ENCODE data around the gene POLE4.

POLE4 gene

DNA sequence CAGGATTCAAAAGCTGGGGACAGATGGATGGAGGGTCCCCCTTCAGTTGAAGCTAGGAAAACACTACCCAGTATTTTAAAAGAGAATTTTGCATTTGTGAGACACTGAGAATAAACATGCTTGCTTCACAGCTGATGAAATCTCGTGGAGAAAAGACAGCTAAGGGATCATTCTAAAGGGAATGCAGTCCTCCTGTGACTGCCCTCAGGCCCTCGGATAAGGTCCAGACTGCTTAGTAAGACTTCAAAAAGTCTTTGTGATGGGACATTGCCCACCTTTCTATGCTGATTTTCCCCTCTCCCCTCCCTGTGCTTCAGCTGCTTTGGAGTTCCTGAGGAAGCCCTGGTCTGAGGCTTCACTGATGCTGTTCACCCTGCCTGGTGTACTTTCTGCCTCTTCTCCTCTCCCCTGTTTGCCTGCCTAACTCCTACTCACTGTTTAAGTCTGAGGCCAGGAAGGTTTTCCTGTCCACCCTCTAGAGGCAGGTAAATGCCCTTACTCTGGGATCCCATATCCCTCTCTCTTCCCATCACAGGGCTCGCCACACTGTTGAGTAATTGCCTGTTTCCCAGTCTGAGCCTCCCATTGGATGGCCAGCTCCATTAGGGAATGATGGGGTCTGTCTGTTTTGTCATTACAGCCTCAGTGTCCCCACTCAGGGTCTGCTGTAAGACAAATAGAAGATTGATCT, 26.6 kb downstream of the POLE4 start:
- no peak overlapping the region for H3K4me3 ChIP-seq (ENCODE audit: low read depth, low read length)
- no peak for DNase-seq (ENCODE audit: low read depth)
- TF ChIP-seq CTCF (IDR thresholded peaks at IDR 0.05; ENCODE audit: low read depth, low read length, missing control alignments): no peak

DNA sequence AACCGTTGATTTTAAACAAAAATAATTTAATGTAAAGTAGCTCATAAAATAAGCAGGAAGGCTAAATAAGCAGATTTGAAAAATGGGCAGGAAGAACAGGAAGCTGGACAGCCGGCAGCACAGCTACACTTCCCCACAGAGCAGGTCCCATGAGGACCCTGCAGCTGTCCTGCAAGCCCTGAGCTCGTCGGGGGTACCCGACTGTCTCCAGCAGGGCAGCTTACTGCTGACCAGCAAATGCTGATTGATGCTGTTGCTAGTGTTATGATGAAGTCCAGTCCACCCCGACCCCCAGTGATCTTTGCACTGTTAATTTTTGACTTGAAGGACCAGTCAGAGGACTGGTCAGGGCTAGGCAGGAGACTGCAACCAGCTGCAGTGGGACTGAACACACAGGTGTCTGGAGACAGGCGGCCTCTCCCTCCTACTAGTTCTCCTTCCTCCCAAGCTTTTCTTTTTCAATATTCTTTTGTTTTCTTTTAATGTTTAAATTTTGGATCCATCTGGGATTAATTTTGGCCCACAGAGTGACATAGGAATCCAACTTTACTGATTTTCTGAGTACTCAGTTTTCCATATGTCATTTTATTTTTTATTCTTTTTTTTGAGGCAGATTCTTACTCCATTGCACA, 27.7 kb downstream of the POLE4 start:
- no peak for TF ChIP-seq CTCF (IDR thresholded peaks at IDR 0.05; ENCODE audit: low read depth, low read length, missing control alignments)
- no peak overlapping the region for H3K4me3 ChIP-seq (ENCODE audit: low read depth, low read length)
- DNase-seq (ENCODE audit: low read depth): no peak

GRCh38 chr2:74991977-74992376, 33.5 kb downstream of the POLE4 start:
- no peak for DNase-seq (ENCODE audit: low read depth)
- TF ChIP-seq CTCF (IDR thresholded peaks at IDR 0.05; ENCODE audit: low read depth, low read length, missing control alignments): no peak
- H3K4me3 ChIP-seq (ENCODE audit: low read depth, low read length): no peak overlapping the region

- no peak for DNase-seq (ENCODE audit: low read depth)
- no peak overlapping the region for H3K4me3 ChIP-seq (ENCODE audit: low read depth, low read length)
- TF ChIP-seq CTCF (IDR thresholded peaks at IDR 0.05; ENCODE audit: low read depth, low read length, missing control alignments): no peak
Measured at GRCh38 chr2:74999468-74999867, 41.0 kb downstream of the POLE4 start.

- DNase-seq (ENCODE audit: low read depth): no peak
- H3K4me3 ChIP-seq (ENCODE audit: low read depth, low read length): no peak overlapping the region
- TF ChIP-seq CTCF (IDR thresholded peaks at IDR 0.05; ENCODE audit: low read depth, low read length, missing control alignments): no peak
Measured at GRCh38 chr2:75002007-75002406, 43.6 kb downstream of the POLE4 start.

GRCh38 chr2:75003276-75003675, 44.8 kb downstream of the POLE4 start:
- H3K4me3 ChIP-seq (ENCODE audit: low read depth, low read length): no peak overlapping the region
- no peak for DNase-seq (ENCODE audit: low read depth)
- no peak for TF ChIP-seq CTCF (IDR thresholded peaks at IDR 0.05; ENCODE audit: low read depth, low read length, missing control alignments)

DNA sequence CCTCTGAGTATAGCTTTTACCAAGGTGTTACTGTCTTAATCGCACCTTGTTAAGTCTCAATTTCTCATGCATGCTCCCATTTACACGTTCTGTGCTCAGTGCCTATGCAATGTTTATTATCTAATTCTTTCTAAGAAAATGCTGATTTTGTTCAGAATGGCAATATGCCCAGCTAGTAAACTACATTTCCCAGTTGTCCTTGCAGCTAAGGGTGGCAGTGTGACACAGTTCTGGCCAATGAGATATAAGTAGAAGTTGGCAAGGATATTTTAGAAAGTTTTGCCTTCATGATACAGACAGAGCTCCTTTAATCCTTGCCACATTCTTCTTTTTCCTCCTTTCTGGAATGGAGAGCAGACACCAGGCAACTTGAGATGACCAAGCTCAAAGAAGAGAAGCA, 45.3 kb downstream of the POLE4 start:
- DNase-seq (ENCODE audit: low read depth): no peak
- H3K4me3 ChIP-seq (ENCODE audit: low read depth, low read length): no peak overlapping the region
- TF ChIP-seq CTCF (IDR thresholded peaks at IDR 0.05; ENCODE audit: low read depth, low read length, missing control alignments): no peak

Measured in GM12864 (cell line).